ENCODE measurements around the gene RAB44.

The RAB44 gene

DNA sequence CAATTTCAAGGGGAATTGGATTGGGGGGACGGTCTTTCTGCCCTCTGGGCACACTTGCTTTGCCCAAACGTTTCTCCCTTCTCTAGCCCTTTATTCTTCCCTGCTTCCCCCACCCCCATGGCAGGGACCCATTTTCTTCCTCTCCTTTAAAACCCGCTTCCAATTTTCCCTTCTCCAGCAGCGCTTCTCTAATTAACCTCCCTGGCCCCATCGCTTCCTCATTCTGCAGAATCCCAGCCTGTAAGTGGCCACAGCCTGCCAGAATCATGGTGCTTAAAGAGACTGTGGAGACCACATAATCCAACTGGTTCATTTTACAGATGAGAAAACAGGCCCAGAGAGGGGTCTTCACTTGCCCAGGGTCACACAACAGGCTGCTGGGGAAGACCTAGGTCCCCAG lies 80.2 kb downstream of the RAB44 start:
- DNase-seq = peak; percentile 28

DNA sequence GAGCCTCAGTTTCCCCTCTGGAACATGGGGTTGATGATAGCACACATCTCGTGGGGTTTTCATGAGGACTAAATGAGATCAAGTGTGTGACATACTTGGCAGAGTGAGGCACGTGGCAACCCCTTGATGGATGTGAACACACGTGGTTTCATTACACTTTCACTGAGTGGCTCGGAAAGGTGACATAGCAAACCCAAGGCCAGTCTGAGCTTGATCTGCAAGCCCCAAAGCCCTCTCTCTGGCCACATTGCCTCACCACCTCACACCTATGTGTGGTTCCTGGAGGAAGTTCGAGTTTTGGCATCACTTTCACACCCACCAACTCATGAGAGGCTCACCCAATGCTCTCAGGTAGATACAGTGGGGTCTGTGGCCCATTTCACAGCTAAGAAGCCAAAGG lies 81.6 kb downstream of the RAB44 start:
- DNase-seq = no peak

DNA sequence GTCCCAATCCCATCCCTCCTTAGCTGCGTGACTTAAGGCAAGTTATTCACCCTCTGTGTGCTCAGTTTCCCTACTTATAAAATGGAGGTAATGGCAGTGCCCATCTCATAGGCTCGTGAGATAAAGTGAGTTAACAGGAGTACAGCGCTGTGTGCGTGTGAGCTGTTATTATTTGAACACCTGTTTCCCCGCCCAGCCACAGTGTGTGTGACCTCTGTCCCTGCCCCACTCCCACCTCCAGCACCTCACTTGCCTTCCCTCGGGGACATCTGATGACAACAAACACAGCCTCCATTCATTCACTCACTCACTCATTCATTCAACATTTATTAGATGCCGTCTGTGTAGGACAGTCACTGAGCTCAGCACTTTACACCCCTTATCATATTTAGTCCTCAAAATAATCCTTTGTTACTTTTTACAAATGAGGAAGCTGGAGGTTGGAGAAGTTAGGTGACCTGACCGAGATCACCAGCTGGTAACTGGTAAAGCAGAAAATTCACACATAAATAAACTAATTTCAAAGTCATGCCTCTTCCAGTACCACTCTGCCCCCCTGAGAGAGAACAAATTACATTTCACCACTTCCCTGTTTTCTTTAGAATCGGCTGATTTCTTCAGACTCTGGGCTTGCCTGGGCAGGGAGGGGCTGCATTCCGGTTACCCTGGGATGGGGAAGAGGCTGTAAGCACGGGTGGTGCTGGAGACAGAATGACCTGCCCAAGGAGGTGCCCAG lies 83.0 kb downstream of the RAB44 start:
- peak; percentile 61 for DNase-seq

- DNase-seq = no peak
Observed at GRCh38 chr6:36781669-36782068, 84.0 kb downstream of the RAB44 start.

All from hematopoietic multipotent progenitor cell treated with erythropoietin and hydrocortisone succinate and interleukin-3 and kit ligand, for 4 days (in vitro differentiated cells).